H1 (cell line): Measurements from ENCODE around the gene KRTAP4-9. TPM values are rescaled to one million over a fixed set of nuclear protein-coding genes. Genes with fewer than 3 reads are reported as not detected.

Experiments used
- CTCF ChIA-PET: fragments of 300-600 bp; sonication (Branson Sonifier 250); formaldehyde crosslinking; loops from one replicate; lab custom pipeline; 2021; ENCODE audit not compliant: partially characterized antibody; lab: Charles Lee
- POLR2A ChIA-PET: fragments of 300-600 bp; sonication (Branson Sonifier 250); formaldehyde crosslinking; loops from one replicate; lab custom pipeline; 2021; ENCODE audit warnings: inconsistent platforms; ENCODE audit not compliant: partially characterized antibody; lab: Charles Lee
- DNase-seq, 2 experiments: peaks; one replicate each; pipeline versions ENCODE4 v3.0.0 to v3.0.0-alpha.2; 2010 to 2022; ENCODE audit warnings: low spot score in 2 of 2, low read depth in 1 of 2, mixed read lengths in 1 of 2
- FAIRE-seq: peaks from 2 replicates; lab custom pipeline; 2011; peaks lifted over from hg19 to GRCh38; lab: Jason Lieb, UNC
- H2AFZ ChIP-seq: 2 replicates; pipeline ENCODE4 v1.8.1; 2012; ENCODE audit warnings: low read length, inconsistent platforms
- H2AK5ac ChIP-seq: 2 replicates; pipeline ENCODE4 v1.6.1; 2013; ENCODE audit warnings: low read depth, low read length
- H2BK120ac ChIP-seq: replicated peaks from 2 replicates; pipeline ENCODE3; 2013; ENCODE audit warnings: low read depth, low read length, inconsistent platforms
- H2BK12ac ChIP-seq: 2 replicates; pipeline ENCODE4 v1.6.1; 2013; ENCODE audit warnings: low read depth, low read length
- H2BK15ac ChIP-seq: 2 replicates; pipeline ENCODE4 v1.6.1; 2013; ENCODE audit warnings: low read length
- H2BK20ac ChIP-seq: 2 replicates; pipeline ENCODE4 v1.6.1; 2013; ENCODE audit warnings: low read length
- H2BK5ac ChIP-seq: 2 replicates; pipeline ENCODE4 v1.6.1; 2013; ENCODE audit warnings: low read depth, low read length
- H3K14ac ChIP-seq: 2 replicates; pipeline ENCODE4 v1.6.1; 2013; ENCODE audit warnings: inconsistent platforms; ENCODE audit not compliant: insufficient read length
- H3K18ac ChIP-seq: 2 replicates; pipeline ENCODE4 v1.6.1; 2013; ENCODE audit warnings: low read length; ENCODE audit errors: extremely low read depth
- H3K23ac ChIP-seq: 2 replicates; pipeline ENCODE4 v1.6.1; 2013; ENCODE audit warnings: inconsistent platforms; ENCODE audit not compliant: insufficient read length
- H3K23me2 ChIP-seq: 2 replicates; pipeline ENCODE4 v1.6.1; 2013; ENCODE audit warnings: low read depth, low read length
- H3K27ac ChIP-seq: 2 replicates; pipeline ENCODE4 v1.6.1; 2011; ENCODE audit warnings: low read depth, low read length, inconsistent platforms
- H3K27me3 ChIP-seq, 4 experiments: replicated peaks in 1 of 4; 1 replicate in 1 of 4; 2 replicates in 3 of 4; pipeline versions ENCODE4 v1.6.1 to v1.8.1; 2011 to 2013; ENCODE audit warnings: low read length in 3 of 4, mild to moderate bottlenecking in 3 of 4, inconsistent platforms in 2 of 4, mixed read lengths in 2 of 4, moderate library complexity in 1 of 4; ENCODE audit not compliant: control insufficient read depth in 3 of 4, insufficient read depth in 3 of 4; ENCODE audit errors: extremely low read depth in 1 of 4
- H3K36me3 ChIP-seq, 4 experiments: 2 replicates each; pipeline versions ENCODE4 v1.6.1 to v1.8.1; 2011 to 2013; ENCODE audit warnings: mild to moderate bottlenecking in 4 of 4, low read length in 3 of 4, moderate library complexity in 2 of 4, control low read depth in 1 of 4, inconsistent platforms in 1 of 4; ENCODE audit not compliant: insufficient read depth in 4 of 4, control insufficient read depth in 2 of 4
- H3K4ac ChIP-seq: replicated peaks from 2 replicates; pipeline ENCODE3; 2013; ENCODE audit warnings: low read length, low read depth, mixed read lengths, inconsistent platforms; ENCODE audit not compliant: insufficient read length
- H3K4me1 ChIP-seq, 4 experiments: replicated peaks in 1 of 4; 1 replicate in 1 of 4; 2 replicates in 3 of 4; pipeline versions ENCODE4 v1.6.1 to v1.8.1; 2011 to 2013; ENCODE audit warnings: low read length in 3 of 4, inconsistent platforms in 2 of 4, mixed read lengths in 1 of 4; ENCODE audit not compliant: insufficient read depth in 4 of 4, control insufficient read depth in 3 of 4
- H3K4me2 ChIP-seq, 2 experiments: 2 replicates each; pipeline versions ENCODE4 v1.6.1 to v1.8.1; 2011 to 2013; ENCODE audit warnings: low read depth in 2 of 2, low read length in 2 of 2, control low read depth in 1 of 2, inconsistent platforms in 1 of 2, mild to moderate bottlenecking in 1 of 2; ENCODE audit not compliant: insufficient read depth in 1 of 2
- H3K4me3 ChIP-seq, 4 experiments: fragments of 200-600, 300-600 bp in 1 of 4; sonication (generic), shearing (Covaris generic), sonication (Bioruptor Twin) in 1 of 4; 2 replicates each; pipeline versions ENCODE4 v1.5.1 to v1.8.1; 2011 to 2016; ENCODE audit warnings: low read length in 4 of 4, low read depth in 3 of 4, control low read depth in 2 of 4, inconsistent platforms in 2 of 4, mild to moderate bottlenecking in 2 of 4, mixed read lengths in 1 of 4, moderate library complexity in 1 of 4; ENCODE audit not compliant: insufficient read depth in 2 of 4; ENCODE audit errors: extremely low read depth in 1 of 4
- H3K56ac ChIP-seq: replicated peaks from 2 replicates; pipeline ENCODE3; 2013; ENCODE audit warnings: low read depth, mild to moderate bottlenecking, mixed read lengths, low read length, inconsistent platforms; ENCODE audit not compliant: insufficient read length
- H3K79me1 ChIP-seq: 2 replicates; pipeline ENCODE4 v1.6.1; 2013; ENCODE audit warnings: low read depth, low read length, control low read depth
- H3K79me2 ChIP-seq, 2 experiments: 2 replicates each; pipeline versions ENCODE4 v1.6.1 to v1.8.1; 2012 to 2013; ENCODE audit warnings: low read length in 2 of 2, mild to moderate bottlenecking in 2 of 2, inconsistent platforms in 1 of 2; ENCODE audit not compliant: insufficient read depth in 2 of 2, control insufficient read depth in 1 of 2
- H3K9ac ChIP-seq, 4 experiments: replicated peaks in 1 of 4; 1 replicate in 1 of 4; 2 replicates in 3 of 4; pipeline versions ENCODE4 v1.6.1 to v1.8.1; 2011 to 2013; ENCODE audit warnings: low read depth in 3 of 4, low read length in 3 of 4, control low read depth in 2 of 4, mild to moderate bottlenecking in 2 of 4, moderate library complexity in 2 of 4, inconsistent platforms in 1 of 4; ENCODE audit errors: extremely low read depth in 1 of 4
- H3K9me3 ChIP-seq, 2 experiments: 2 replicates each; pipeline versions ENCODE4 v1.6.1 to v1.8.1; 2012 to 2013; ENCODE audit warnings: mild to moderate bottlenecking in 2 of 2, moderate library complexity in 2 of 2, control low read depth in 1 of 2, inconsistent platforms in 1 of 2, low read depth in 1 of 2, low read length in 1 of 2, mixed read lengths in 1 of 2; ENCODE audit not compliant: insufficient read depth in 2 of 2
- H4K20me1 ChIP-seq, 2 experiments: replicated peaks in 1 of 2; 2 replicates each; pipeline versions ENCODE3 to v1.8.1; 2011 to 2013; ENCODE audit warnings: inconsistent platforms in 2 of 2, low read length in 2 of 2, mild to moderate bottlenecking in 1 of 2; ENCODE audit not compliant: insufficient read depth in 2 of 2, control insufficient read depth in 1 of 2
- H4K5ac ChIP-seq: 2 replicates; pipeline ENCODE4 v1.6.1; 2013; ENCODE audit warnings: low read length, low read depth, mixed read lengths, inconsistent platforms; ENCODE audit not compliant: insufficient read length
- H4K8ac ChIP-seq: 2 replicates; pipeline ENCODE4 v1.8.0; 2013; ENCODE audit warnings: mild to moderate bottlenecking, moderate library complexity, low read length, inconsistent platforms; ENCODE audit not compliant: insufficient read depth; ENCODE audit errors: extremely low read depth
- H4K91ac ChIP-seq: replicated peaks from 2 replicates; pipeline ENCODE3; 2013; ENCODE audit warnings: low read length, mixed read lengths, inconsistent platforms; ENCODE audit not compliant: insufficient read length
- HDAC2 ChIP-seq, 2 experiments: fragments of 300-600 bp in 1 of 2; sonication (generic) in 1 of 2; IDR thresholded peaks; 2 replicates each; pipeline ENCODE4 v1.6.1; 2011 to 2012; ENCODE audit warnings: low read depth in 2 of 2, low read length in 2 of 2, mild to moderate bottlenecking in 2 of 2, moderate library complexity in 2 of 2, borderline replicate concordance in 1 of 2, inconsistent platforms in 1 of 2
- RAD21 ChIP-seq, 2 experiments: IDR thresholded peaks in 1 of 2; conservative IDR thresholded peaks in 1 of 2; 2 replicates each; pipeline ENCODE4 v1.6.1; 2011; ENCODE audit warnings: low read depth in 2 of 2, low read length in 2 of 2, improper control_type of control experiment in 1 of 2, inconsistent platforms in 1 of 2, mild to moderate bottlenecking in 1 of 2, moderate library complexity in 1 of 2
- RXRA ChIP-seq: IDR thresholded peaks from 2 replicates; pipeline ENCODE4 v1.6.1; 2011; ENCODE audit warnings: low read depth, mild to moderate bottlenecking, low read length, moderate library complexity; ENCODE audit not compliant: insufficient read depth
- WGBS, 2 experiments: shearing (Covaris generic) in 1 of 2; methylation state at CpG; one replicate each; pipeline versions ENCODE4 v1.1.6 to v1.1.7; 2013 to 2015; ENCODE audit warnings: low lambda C conversion rate in 2 of 2, mixed read lengths in 2 of 2, inconsistent platforms in 1 of 2, low coverage in 1 of 2, missing lambda C conversion rate in 1 of 2; ENCODE audit not compliant: insufficient replicate concordance in 2 of 2, insufficient coverage in 1 of 2, insufficient read length in 1 of 2; ENCODE audit errors: extremely low coverage in 1 of 2, missing lambda C conversion rate in 1 of 2; 5-methylcytosine and 5-hydroxymethylcytosine counted together
- polyA plus RNA-seq, 7 experiments: library from polyadenylated mRNA; depleted of rRNA in 3 of 7; stranded (reverse) in 5 of 7; unstranded in 2 of 7; fragments of >200 nt in 5 of 7; fragments of 200-250 nt in 2 of 7; gene quantifications; 1 replicate in 5 of 7; 2 replicates in 1 of 7; 4 replicates in 1 of 7; pipeline versions ENCODE4 v1.2.1 to v1.2.3, GENCODE V29; 2011 to 2013; ENCODE audit warnings: missing spikeins in 2 of 7, mixed read lengths in 2 of 7
- total RNA-seq: library from RNA; stranded (reverse); fragmentation: NEBNext Ultra II Directional; extraction: Animal tissue kit (Norgen Biotek cat#: 25700); gene quantifications from 2 replicates; pipeline ENCODE4 v1.2.1, GENCODE V29; 2021

KRTAP4-9 gene
- total and polyA plus RNA-seq, 2 of the 8 experiments (the other 6 are each of a cell fraction or from before 2014, with no cell fraction given), result not detected

GRCh38 chr17:41060052-41060604 lies 45.1 kb upstream of the KRTAP4-9 start, which contains the start of gene KRTAP2-3:
KRTAP2-3 (minus strand) TSS chr17:41060114; CDS start chr17:41060050, 64 bp downstream.
- no peak within 1 kb of the TSS for H3K18ac ChIP-seq
- H3K36me3 ChIP-seq, result no peaks in the 10 kb centered on the region
- no peak within 1 kb of the TSS for H2BK20ac ChIP-seq
- no peaks in the 10 kb centered on the region for H3K27me3 ChIP-seq
- no peak within 1 kb of the TSS for H4K8ac ChIP-seq
- 91% methylated on average over 6 of the region's 6 CpGs; no CpG with 5 or more reads in 1 of the 2 experiments for WGBS, 2 experiments
- no peak within 1 kb of the TSS for H2BK15ac ChIP-seq
- no peak within 1 kb of the TSS for H3K9ac ChIP-seq
- H3K23me2 ChIP-seq, result no peaks in the 10 kb centered on the region
- no peak within 1 kb of the TSS for H3K27ac ChIP-seq
- no peak within 1 kb of the TSS for H2AK5ac ChIP-seq
- H4K20me1 ChIP-seq, result no peaks in the 10 kb centered on the region
- H3K9me3 ChIP-seq, result 0 out of 4 replicates have a peak, but pooled peaks cover 0 to 4% of the 10 kb centered on the region in 2 experiments
- no peak within 1 kb of the TSS for H2BK12ac ChIP-seq
- ChIA-PET CTCF (interaction anchor here (0.9 kb wide), 1 partner anchor 12 kb away, joined by 3 read pairs; no protein-coding TSS in a partner anchor), POLR2A (no interaction called here)
- no peak within 1 kb of the TSS for H3K23ac ChIP-seq
- no peak within 1 kb of the TSS for H3K4ac ChIP-seq
- H2BK120ac ChIP-seq, result no peak within 1 kb of the TSS
- no peak within 1 kb of the TSS for H2AFZ ChIP-seq
- H3K56ac ChIP-seq, result no peak within 1 kb of the TSS
- H3K4me1 ChIP-seq, result no peaks in the 10 kb centered on the region
- no peak within 1 kb of the TSS for H4K91ac ChIP-seq
- no peak within 1 kb of the TSS for H3K4me2 ChIP-seq
- H4K5ac ChIP-seq, result no peak within 1 kb of the TSS
- H3K14ac ChIP-seq, result no peak within 1 kb of the TSS
- DNase-seq (no peak), FAIRE-seq (no peak)
- no peak within 1 kb of the TSS for H2BK5ac ChIP-seq
- no peaks in the 10 kb centered on the region for H3K79me1 ChIP-seq
- H3K79me2 ChIP-seq, result no peaks in the 10 kb centered on the region
- H3K4me3 ChIP-seq, result no peak within 1 kb of the TSS
- TF ChIP-seq RAD21 (IDR thresholded peaks at IDR 0.05 in 1 of 2, conservative IDR thresholded peaks at IDR 0.05 in 1 of 2; ENCODE audit: low read depth in 2 of 2, low read length in 2 of 2), result no peak
- no peak for TF ChIP-seq RXRA
- no peak for TF ChIP-seq HDAC2 (IDR thresholded peaks at IDR 0.05; ENCODE audit: borderline replicate concordance in 1 of 2, low read depth in 2 of 2, low read length in 2 of 2)
